GM23248 (cell line): Measurements from ENCODE around the gene TNNT1.
"Not testable (repeated sequence)": the region's sequence is repeated elsewhere in the genome, so short reads cannot be mapped to it uniquely, and the experiment has no call there.

Experiments used
- EZH2 ChIP-seq: fragments of 200-600 bp; sonication (generic); IDR thresholded peaks from 2 replicates; pipeline ENCODE4 v1.6.1; 2018; ENCODE audit warnings: antibody characterized with exemption, mild to moderate bottlenecking; ENCODE audit not compliant: insufficient read depth, poor library complexity, severe bottlenecking
- EZH2phosphoT487 ChIP-seq: fragments of 200-600 bp; sonication (generic); IDR thresholded peaks from 2 replicates; pipeline ENCODE4 v1.6.1; 2018; ENCODE audit warnings: antibody characterized with exemption, moderate library complexity, mild to moderate bottlenecking, low read depth; ENCODE audit not compliant: insufficient read depth

- TF ChIP-seq EZH2phosphoT487, EZH2: not testable (repeated sequence)
These were observed 41.8 kb downstream of the TNNT1 start for GRCh38 chr19:55107252-55107651.
